ENCODE measurements around the gene TMEM215.
"Not testable (repeated sequence)": the region's sequence is repeated elsewhere in the genome, so short reads cannot be mapped to it uniquely, and the experiment has no call there.

The TMEM215 gene

GRCh38 chr9:32783168-32783891, at the start of gene TMEM215:
TSS of gene TMEM215 (plus strand) at chr9:32783540. CDS start at chr9:32784184, 644 bp downstream.
- DNase-seq (ENCODE audit: low spot score): no peak

GRCh38 chr9:32735476-32735875, 47.9 kb upstream of the TMEM215 start:
- no peak for DNase-seq (ENCODE audit: low spot score)

- no peak for DNase-seq (ENCODE audit: low spot score)
Measured at GRCh38 chr9:32737378-32737777, 46.0 kb upstream of the TMEM215 start.

GRCh38 chr9:32738501-32739172, 44.7 kb upstream of the TMEM215 start:
- no peak for DNase-seq (ENCODE audit: low spot score)

- no peak for DNase-seq (ENCODE audit: low spot score)
Measured at GRCh38 chr9:32741706-32742105, 41.6 kb upstream of the TMEM215 start.

GRCh38 chr9:32742296-32742695, 41.0 kb upstream of the TMEM215 start:
- DNase-seq (ENCODE audit: low spot score): no peak

- no peak for DNase-seq (ENCODE audit: low spot score)
Measured at GRCh38 chr9:32748013-32748412, 35.3 kb upstream of the TMEM215 start.

- no peak for DNase-seq (ENCODE audit: low spot score)
Measured at GRCh38 chr9:32755730-32756129, 27.6 kb upstream of the TMEM215 start.

- no peak for DNase-seq (ENCODE audit: low spot score)
Measured at GRCh38 chr9:32764139-32764538, 19.2 kb upstream of the TMEM215 start.

- no peak for DNase-seq (ENCODE audit: low spot score)
Measured at GRCh38 chr9:32775283-32775682, 8.1 kb upstream of the TMEM215 start.

- no peak for DNase-seq (ENCODE audit: low spot score)
Measured at GRCh38 chr9:32776201-32776600, 7.1 kb upstream of the TMEM215 start.

GRCh38 chr9:32782476-32783167, 718 bp upstream of the TMEM215 start:
- DNase-seq (ENCODE audit: low spot score): no peak

- DNase-seq (ENCODE audit: low spot score): no peak
Measured at GRCh38 chr9:32787816-32788215, 4.5 kb downstream of the TMEM215 start.

- not testable (repeated sequence) for DNase-seq (ENCODE audit: low spot score)
Measured at GRCh38 chr9:32796015-32796414, 12.7 kb downstream of the TMEM215 start.

GRCh38 chr9:32801530-32801929, 18.2 kb downstream of the TMEM215 start:
- no peak for DNase-seq (ENCODE audit: low spot score)

- DNase-seq (ENCODE audit: low spot score): no peak
Measured at GRCh38 chr9:32807217-32807616, 23.9 kb downstream of the TMEM215 start.

GRCh38 chr9:32811246-32811645, 27.9 kb downstream of the TMEM215 start:
- DNase-seq (ENCODE audit: low spot score): no peak

- DNase-seq (ENCODE audit: low spot score): no peak
Measured at GRCh38 chr9:32820322-32820721, 37.0 kb downstream of the TMEM215 start.

GRCh38 chr9:32823101-32823500, 39.8 kb downstream of the TMEM215 start:
- no peak for DNase-seq (ENCODE audit: low spot score)

- DNase-seq (ENCODE audit: low spot score): no peak
Measured at GRCh38 chr9:32823551-32823950, 40.2 kb downstream of the TMEM215 start.

GRCh38 chr9:32825203-32825602, 41.9 kb downstream of the TMEM215 start:
- DNase-seq (ENCODE audit: low spot score): no peak

GRCh38 chr9:32828861-32829260, 45.5 kb downstream of the TMEM215 start:
- DNase-seq (ENCODE audit: low spot score): no peak

- DNase-seq (ENCODE audit: low spot score): no peak
Measured at GRCh38 chr9:32832346-32832745, 49.0 kb downstream of the TMEM215 start.

All from AG08396 (cell line).